Measurements from ENCODE around the gene SLCO3A1. TPM values are rescaled to one million over a fixed set of nuclear protein-coding genes. Genes with fewer than 3 reads are reported as not detected.

Gene SLCO3A1
- total and polyA plus RNA-seq, 12 donors: 1.8 to 26.6 (median 17.2) TPM

DNA sequence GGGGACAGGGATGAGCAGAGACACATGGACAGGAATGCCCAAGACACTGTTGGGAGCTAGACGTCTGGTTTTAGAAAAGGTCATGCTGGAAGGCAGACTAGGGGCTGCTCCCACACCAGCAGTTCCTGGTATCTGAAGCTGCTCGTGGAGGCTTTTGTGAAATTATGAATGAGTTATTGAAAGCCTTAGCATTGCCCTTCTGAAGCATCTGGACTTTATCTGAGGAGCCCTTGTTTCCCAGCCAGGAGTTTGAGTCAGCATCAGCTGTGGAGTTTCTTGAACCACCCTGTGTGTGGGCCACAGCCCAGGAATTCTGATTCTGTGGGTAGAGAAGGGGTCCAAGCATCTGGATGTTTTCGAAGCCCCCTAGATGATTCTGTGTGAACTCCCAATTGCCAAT is 258.7 kb downstream of the SLCO3A1 start:
- intact Hi-C loops (cut with DNase I): no loop called here
- Histone ChIP-seq H3K27me3 (no peaks in the 10 kb centered on the region), H3K4me1 (replicated peaks in 1 of 2) (peaks cover 13% of the 10 kb centered on the region in 2 donors), H3K27ac (no peak overlapping the region), H3K9me3 (replicated peaks in 1 of 3) (no peaks in the 10 kb centered on the region), H3K4me3 (no peak overlapping the region), H3K36me3 (replicated peaks in 1 of 2) (no peaks in the 10 kb centered on the region)
- WGBS, 4 donors: 58 to 73% (median 64%) methylated on average over 3 of the region's 3 CpGs
- DNase-seq: peak in 1 of 7 donors; percentile 29
- TF ChIP-seq, protein P1, sequence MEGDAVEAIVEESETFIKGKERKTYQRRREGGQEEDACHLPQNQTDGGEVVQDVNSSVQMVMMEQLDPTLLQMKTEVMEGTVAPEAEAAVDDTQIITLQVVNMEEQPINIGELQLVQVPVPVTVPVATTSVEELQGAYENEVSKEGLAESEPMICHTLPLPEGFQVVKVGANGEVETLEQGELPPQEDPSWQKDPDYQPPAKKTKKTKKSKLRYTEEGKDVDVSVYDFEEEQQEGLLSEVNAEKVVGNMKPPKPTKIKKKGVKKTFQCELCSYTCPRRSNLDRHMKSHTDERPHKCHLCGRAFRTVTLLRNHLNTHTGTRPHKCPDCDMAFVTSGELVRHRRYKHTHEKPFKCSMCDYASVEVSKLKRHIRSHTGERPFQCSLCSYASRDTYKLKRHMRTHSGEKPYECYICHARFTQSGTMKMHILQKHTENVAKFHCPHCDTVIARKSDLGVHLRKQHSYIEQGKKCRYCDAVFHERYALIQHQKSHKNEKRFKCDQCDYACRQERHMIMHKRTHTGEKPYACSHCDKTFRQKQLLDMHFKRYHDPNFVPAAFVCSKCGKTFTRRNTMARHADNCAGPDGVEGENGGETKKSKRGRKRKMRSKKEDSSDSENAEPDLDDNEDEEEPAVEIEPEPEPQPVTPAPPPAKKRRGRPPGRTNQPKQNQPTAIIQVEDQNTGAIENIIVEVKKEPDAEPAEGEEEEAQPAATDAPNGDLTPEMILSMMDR (IDR thresholded peaks at IDR 0.05): no peak
- TF ChIP-seq POLR2A (IDR thresholded peaks at IDR 0.05): no peak

- WGBS, 4 donors: 89 to 96% (median 95%) methylated on average over 3 of the region's 3 CpGs
- no peak for DNase-seq
- Histone ChIP-seq H3K27me3 (no peaks in the 10 kb centered on the region), H3K36me3 (replicated peaks in 1 of 2) (no peaks in the 10 kb centered on the region), H3K27ac (no peak overlapping the region), H3K4me1 (replicated peaks in 1 of 2) (peaks cover 16 to 18% of the 10 kb centered on the region in 2 donors), H3K4me3 (no peak overlapping the region), H3K9me3 (replicated peaks in 1 of 3) (no peaks in the 10 kb centered on the region)
- TF ChIP-seq, protein P1 (IDR thresholded peaks at IDR 0.05): no peak
- intact Hi-C loops (cut with DNase I): no loop called here
Measured at GRCh38 chr15:92112711-92113110, 259.2 kb downstream of the SLCO3A1 start.

- 87 to 93% (median 90%) methylated on average over 3 of the region's 3 CpGs for WGBS, 4 donors
- Histone ChIP-seq H3K9me3 (replicated peaks in 1 of 3) (no peaks in the 10 kb centered on the region), H3K4me1 (replicated peaks in 1 of 2) (peaks cover 22 to 27% of the 10 kb centered on the region in 2 donors), H3K27me3 (no peaks in the 10 kb centered on the region), H3K36me3 (replicated peaks in 1 of 2) (no peaks in the 10 kb centered on the region), H3K27ac (no peak overlapping the region), H3K4me3 (no peak overlapping the region)
- no peak for DNase-seq
- no peak for TF ChIP-seq POLR2A (IDR thresholded peaks at IDR 0.05)
- TF ChIP-seq, protein P1 (IDR thresholded peaks at IDR 0.05): no peak
- intact Hi-C loops (cut with DNase I): no loop called here
Measured at GRCh38 chr15:92113832-92114231, 260.3 kb downstream of the SLCO3A1 start.

- WGBS, 4 donors: 86 to 100% (median 96%) methylated on average over 1 of the region's 1 CpG
- Histone ChIP-seq H3K36me3 (replicated peaks in 1 of 2) (no peaks in the 10 kb centered on the region), H3K9me3 (replicated peaks in 1 of 3) (no peaks in the 10 kb centered on the region), H3K27me3 (no peaks in the 10 kb centered on the region), H3K4me3 (no peak overlapping the region), H3K4me1 (replicated peaks in 1 of 2) (peaks cover 22 to 30% of the 10 kb centered on the region in 2 donors), H3K27ac (no peak overlapping the region)
- no peak for DNase-seq
- intact Hi-C loops (cut with DNase I): no loop called here
- TF ChIP-seq POLR2A (IDR thresholded peaks at IDR 0.05): no peak
- TF ChIP-seq, protein P1 (IDR thresholded peaks at IDR 0.05): no peak
Measured at GRCh38 chr15:92115834-92116233, 262.3 kb downstream of the SLCO3A1 start.

All from adrenal gland (tissue), 12 donors.